PC-9 (cell line): Measurements from ENCODE around the gene QSER1.

Source experiments
- EZH2 ChIP-seq: fragments of 200-600 bp; sonication (generic); IDR thresholded peaks from 2 replicates; pipeline ENCODE4 v1.8.0; 2017; ENCODE audit warnings: antibody characterized with exemption, low read depth
- TF ChIP-seq, protein P1 (sequence below): fragments of 200-600 bp; sonication (generic); conservative IDR thresholded peaks from 2 replicates; pipeline ENCODE4 v1.6.1; 2017; ENCODE audit warnings: mixed run types, antibody characterized with exemption, mild to moderate bottlenecking, moderate library complexity

DNA sequence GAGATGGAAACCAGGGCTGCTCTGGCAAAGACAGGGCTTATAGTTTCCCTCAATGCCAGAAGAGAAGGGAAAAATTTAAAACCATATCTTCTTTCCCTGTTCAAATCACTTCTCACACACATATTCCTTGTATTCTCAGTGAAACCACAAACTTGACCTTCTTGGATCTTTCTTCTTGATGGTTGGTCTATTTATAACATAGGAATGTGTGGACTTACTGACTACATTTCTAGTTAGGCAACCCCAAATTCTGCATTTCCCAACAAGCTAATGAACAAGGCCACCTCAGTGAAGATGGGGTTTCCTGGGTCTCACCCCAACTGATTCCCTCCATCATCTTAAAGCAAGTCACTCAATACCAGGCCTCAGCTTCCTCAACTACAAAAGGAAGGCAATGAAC, 3.8 kb upstream of the QSER1 start:
- TF ChIP-seq, protein P1, sequence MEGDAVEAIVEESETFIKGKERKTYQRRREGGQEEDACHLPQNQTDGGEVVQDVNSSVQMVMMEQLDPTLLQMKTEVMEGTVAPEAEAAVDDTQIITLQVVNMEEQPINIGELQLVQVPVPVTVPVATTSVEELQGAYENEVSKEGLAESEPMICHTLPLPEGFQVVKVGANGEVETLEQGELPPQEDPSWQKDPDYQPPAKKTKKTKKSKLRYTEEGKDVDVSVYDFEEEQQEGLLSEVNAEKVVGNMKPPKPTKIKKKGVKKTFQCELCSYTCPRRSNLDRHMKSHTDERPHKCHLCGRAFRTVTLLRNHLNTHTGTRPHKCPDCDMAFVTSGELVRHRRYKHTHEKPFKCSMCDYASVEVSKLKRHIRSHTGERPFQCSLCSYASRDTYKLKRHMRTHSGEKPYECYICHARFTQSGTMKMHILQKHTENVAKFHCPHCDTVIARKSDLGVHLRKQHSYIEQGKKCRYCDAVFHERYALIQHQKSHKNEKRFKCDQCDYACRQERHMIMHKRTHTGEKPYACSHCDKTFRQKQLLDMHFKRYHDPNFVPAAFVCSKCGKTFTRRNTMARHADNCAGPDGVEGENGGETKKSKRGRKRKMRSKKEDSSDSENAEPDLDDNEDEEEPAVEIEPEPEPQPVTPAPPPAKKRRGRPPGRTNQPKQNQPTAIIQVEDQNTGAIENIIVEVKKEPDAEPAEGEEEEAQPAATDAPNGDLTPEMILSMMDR, result no peak
- no peak for TF ChIP-seq EZH2
